Right lobe of liver (tissue), 6 donors: ENCODE measurements around the gene RB1. TPM values are rescaled to one million over a fixed set of nuclear protein-coding genes. Genes with fewer than 3 reads are reported as not detected.

Experiments used
- ATAC-seq, 4 donors: fragments of 200-7000 bp; cut with Tn5 transposase; one replicate each; pipeline ENCODE4 v1.9.1; 2020; ENCODE audit warnings: mild to moderate bottlenecking in 4 of 4, moderate library complexity in 4 of 4
- DNase-seq, 3 donors: peaks; one replicate each; pipeline ENCODE4 v3.0.0-alpha.2; 2020
- H3K27ac ChIP-seq, 3 donors: fragments of 200-600 bp; one replicate each; pipeline ENCODE4 v1.8.0; 2022
- H3K27me3 ChIP-seq, 2 donors: fragments of 200-600 bp; one replicate each; pipeline ENCODE4 v1.8.0; 2022
- H3K36me3 ChIP-seq, 4 donors: fragments of 200-600 bp; sonication (generic) in 1 of 4; one replicate each; pipeline versions ENCODE4 v1.5.1 to v1.8.0; 2017 to 2022; ENCODE audit warnings: control low read depth in 1 of 4
- H3K4me1 ChIP-seq, 4 donors: fragments of 200-600 bp; sonication (generic) in 1 of 4; one replicate each; pipeline versions ENCODE4 v1.5.1 to v1.8.0; 2017 to 2022; ENCODE audit warnings: control low read depth in 1 of 4
- H3K4me3 ChIP-seq, 3 donors: fragments of 200-600 bp; one replicate each; pipeline ENCODE4 v1.8.0; 2022
- H3K9me3 ChIP-seq, 4 donors: fragments of 200-600 bp; sonication (generic) in 1 of 4; one replicate each; pipeline versions ENCODE4 v1.5.1 to v1.8.0; 2017 to 2022; ENCODE audit warnings: control low read depth in 1 of 4
- POLR2A ChIP-seq: fragments of 450-650 bp; IDR thresholded peaks from one replicate; pipeline ENCODE4 v1.6.1; 2017; ENCODE audit warnings: antibody characterized with exemption, mild to moderate bottlenecking
- WGBS: methylation state at CpG from one replicate; pipeline ENCODE4 v1.1.6; 2018; ENCODE audit warnings: low coverage, low lambda C conversion rate; ENCODE audit not compliant: insufficient coverage; ENCODE audit errors: missing lambda C conversion rate; 5-methylcytosine and 5-hydroxymethylcytosine counted together
- intact Hi-C, 2 donors: fragments of 100-400 bp; cut with DNase I; formaldehyde crosslinking; loops; one replicate each; pipeline versions ENCODE4 v1.11.2 to v1.14.1; 2022
- total RNA-seq, 6 experiments: library from RNA; depleted of rRNA in 2 of 6; stranded (reverse); fragments of >200 nt in 2 of 6; fragmentation: NEBNext Ultra II Directional in 3 of 6; extraction: Animal tissue kit (Norgen Biotek cat#: 25700) in 3 of 6; gene quantifications; one replicate each; pipeline versions ENCODE4 v1.1.0 to v1.2.4, GENCODE V29; 2016 to 2023
- TF ChIP-seq, protein P1 (sequence below), 4 donors: fragments of 200-600 bp in 3 of 4; fragments of 450-650 bp in 1 of 4; IDR thresholded peaks; one replicate each; pipeline versions ENCODE4 v1.5.1 to v1.8.0; 2016 to 2022; ENCODE audit warnings: antibody characterized with exemption in 4 of 4, mild to moderate bottlenecking in 2 of 4
- donor health status: DM: no; HTN: yes; CAD: no.
- donor health status: DM: no; HTN: no; CAD: no.
- donor health status: DM: no; HTN: no; CAD: no.
- donor health status: DM: no; HTN: yes; CAD: no.
- donor health status: DM: no; HTN: yes; CAD: no.

The RB1 gene
- total RNA-seq, 6 experiments from 2014 or later = 6.2 to 19.4 (median 12.3) TPM

DNA sequence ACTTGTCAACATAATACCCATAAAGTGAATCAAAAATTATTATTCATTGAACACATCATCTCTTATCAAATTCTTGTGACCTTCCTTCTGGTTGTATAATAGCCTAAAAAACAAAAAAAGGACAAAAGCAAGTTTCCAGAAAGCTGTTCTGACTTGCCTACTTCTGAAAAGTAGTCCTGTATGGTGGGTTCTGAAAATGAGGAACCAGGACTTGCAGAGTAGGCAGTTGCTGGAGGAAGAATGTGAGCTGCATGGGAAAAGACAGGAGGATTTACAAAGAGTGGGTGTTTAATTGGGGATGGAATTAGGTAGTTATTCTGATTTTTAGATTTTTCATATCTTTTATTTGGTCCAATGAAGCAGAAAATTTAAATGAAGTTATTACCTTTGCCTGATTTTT is 172.7 kb downstream of the RB1 start:
- no peak overlapping the region for H3K27ac ChIP-seq
- ATAC-seq = peak in 2 of 4 donors; percentile 51 to 56
- no peaks in the 10 kb centered on the region for H3K27me3 ChIP-seq
- H3K4me1 ChIP-seq = peaks cover 0 to 8% (median 0%) of the 10 kb centered on the region in 4 donors
- H3K4me3 ChIP-seq = no peak overlapping the region
- TF ChIP-seq, protein P1, sequence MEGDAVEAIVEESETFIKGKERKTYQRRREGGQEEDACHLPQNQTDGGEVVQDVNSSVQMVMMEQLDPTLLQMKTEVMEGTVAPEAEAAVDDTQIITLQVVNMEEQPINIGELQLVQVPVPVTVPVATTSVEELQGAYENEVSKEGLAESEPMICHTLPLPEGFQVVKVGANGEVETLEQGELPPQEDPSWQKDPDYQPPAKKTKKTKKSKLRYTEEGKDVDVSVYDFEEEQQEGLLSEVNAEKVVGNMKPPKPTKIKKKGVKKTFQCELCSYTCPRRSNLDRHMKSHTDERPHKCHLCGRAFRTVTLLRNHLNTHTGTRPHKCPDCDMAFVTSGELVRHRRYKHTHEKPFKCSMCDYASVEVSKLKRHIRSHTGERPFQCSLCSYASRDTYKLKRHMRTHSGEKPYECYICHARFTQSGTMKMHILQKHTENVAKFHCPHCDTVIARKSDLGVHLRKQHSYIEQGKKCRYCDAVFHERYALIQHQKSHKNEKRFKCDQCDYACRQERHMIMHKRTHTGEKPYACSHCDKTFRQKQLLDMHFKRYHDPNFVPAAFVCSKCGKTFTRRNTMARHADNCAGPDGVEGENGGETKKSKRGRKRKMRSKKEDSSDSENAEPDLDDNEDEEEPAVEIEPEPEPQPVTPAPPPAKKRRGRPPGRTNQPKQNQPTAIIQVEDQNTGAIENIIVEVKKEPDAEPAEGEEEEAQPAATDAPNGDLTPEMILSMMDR (IDR thresholded peaks at IDR 0.05) = no peak
- no peaks in the 10 kb centered on the region for H3K9me3 ChIP-seq
- no peak for DNase-seq
- intact Hi-C loops = no loop called here
- peaks cover 0 to 9% (median 0%) of the 10 kb centered on the region in 4 donors for H3K36me3 ChIP-seq

DNA sequence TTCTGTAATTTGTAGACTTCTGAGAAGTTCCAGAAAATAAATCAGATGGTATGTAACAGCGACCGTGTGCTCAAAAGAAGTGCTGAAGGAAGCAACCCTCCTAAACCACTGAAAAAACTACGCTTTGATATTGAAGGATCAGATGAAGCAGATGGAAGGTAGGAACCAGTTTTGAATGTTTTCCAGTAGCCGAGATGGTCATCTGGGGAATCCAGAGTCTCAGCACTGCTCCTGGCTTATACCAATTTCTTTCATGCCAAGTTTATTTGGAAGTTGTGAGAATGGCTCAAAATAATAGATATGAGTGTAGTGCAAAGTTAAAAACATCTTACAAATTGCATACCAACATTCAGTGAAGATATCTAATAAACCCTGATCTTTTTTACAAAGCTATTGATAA is 173.1 kb downstream of the RB1 start:
- TF ChIP-seq POLR2A = no peak
- DNase-seq = no peak
- Histone ChIP-seq H3K27me3 (no peaks in the 10 kb centered on the region), H3K4me3 (no peak overlapping the region), H3K4me1 (peaks cover 0 to 8% (median 0%) of the 10 kb centered on the region in 4 donors), H3K27ac (no peak overlapping the region), H3K36me3 (peaks cover 0 to 9% (median 0%) of the 10 kb centered on the region in 4 donors), H3K9me3 (no peaks in the 10 kb centered on the region)
- ATAC-seq = no peak
- 52% methylated on average over 4 of the region's 4 CpGs for WGBS
- intact Hi-C loops = no loop called here

DNA sequence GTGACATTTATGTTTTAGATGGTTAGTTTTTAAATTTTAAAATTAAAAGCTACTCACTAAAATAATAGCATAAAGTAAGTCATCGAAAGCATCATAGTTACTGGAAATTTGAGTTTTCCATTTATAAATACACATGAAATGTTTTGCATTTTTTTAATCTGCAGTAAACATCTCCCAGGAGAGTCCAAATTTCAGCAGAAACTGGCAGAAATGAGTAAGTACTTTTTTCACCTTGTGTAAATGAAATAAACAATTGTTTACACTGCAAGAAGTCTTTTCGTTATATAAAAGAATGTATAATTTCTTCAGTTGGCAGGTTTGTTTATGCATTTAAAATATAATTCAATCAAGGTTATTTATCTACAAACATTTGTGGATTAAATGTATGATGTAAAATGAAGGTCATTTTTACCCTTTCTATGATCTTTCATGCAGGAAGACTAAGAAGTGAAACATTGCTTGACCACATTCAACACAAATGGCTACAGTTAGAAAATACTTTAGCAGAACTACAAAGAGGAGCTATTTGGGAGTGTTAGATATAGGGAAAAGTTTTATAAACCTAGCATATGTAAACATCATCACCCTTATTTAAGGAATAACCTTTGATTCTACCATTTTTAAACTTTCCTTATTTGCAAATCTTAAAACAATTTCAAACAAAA is 173.8 kb downstream of the RB1 start:
- intact Hi-C loops = no loop called here
- no peaks in the 10 kb centered on the region for H3K27me3 ChIP-seq
- H3K27ac ChIP-seq = no peak overlapping the region
- no peak overlapping the region for H3K4me3 ChIP-seq
- ATAC-seq (peak in 2 of 4 donors; percentile 25 to 33), DNase-seq (no peak)
- no peaks in the 10 kb centered on the region for H3K9me3 ChIP-seq
- H3K4me1 ChIP-seq = peaks cover 0 to 8% (median 0%) of the 10 kb centered on the region in 4 donors
- peaks cover 0 to 9% (median 0%) of the 10 kb centered on the region in 4 donors for H3K36me3 ChIP-seq
- WGBS = 90% methylated on average over 2 of the region's 2 CpGs
- no peak for TF ChIP-seq POLR2A
- TF ChIP-seq, protein P1 (IDR thresholded peaks at IDR 0.05) = no peak

DNA sequence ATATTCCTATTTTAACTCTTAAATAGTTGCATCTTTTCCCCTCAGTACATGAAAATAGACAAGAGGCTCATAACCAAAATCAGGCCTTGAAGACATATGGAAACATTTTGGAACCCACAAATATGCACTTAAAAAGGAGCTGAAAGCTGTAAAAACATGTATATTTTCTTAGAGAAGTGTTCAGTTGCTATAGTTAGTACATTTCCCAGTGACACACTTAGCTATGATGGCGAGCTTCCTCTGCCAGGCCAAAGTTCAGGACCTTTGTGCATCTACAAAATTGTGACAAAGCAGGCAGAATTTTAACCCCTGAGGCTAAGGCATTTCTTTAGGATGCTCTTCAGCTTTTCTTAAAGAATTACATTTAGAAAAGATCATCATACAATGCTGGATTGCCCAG is 174.8 kb downstream of the RB1 start:
- intact Hi-C loops = no loop called here
- Histone ChIP-seq H3K27ac (no peak overlapping the region), H3K27me3 (no peaks in the 10 kb centered on the region), H3K4me1 (peaks cover 0 to 8% (median 0%) of the 10 kb centered on the region in 4 donors), H3K4me3 (no peak overlapping the region), H3K36me3 (peaks cover 0 to 5% (median 0%) of the 10 kb centered on the region in 4 donors), H3K9me3 (no peaks in the 10 kb centered on the region)
- WGBS = 0% methylated on average over 1 of the region's 1 CpG
- ATAC-seq (peak in 2 of 4 donors; percentile 59 to 60), DNase-seq (no peak)
- TF ChIP-seq, protein P1 (IDR thresholded peaks at IDR 0.05) = no peak
- no peak for TF ChIP-seq POLR2A

DNA sequence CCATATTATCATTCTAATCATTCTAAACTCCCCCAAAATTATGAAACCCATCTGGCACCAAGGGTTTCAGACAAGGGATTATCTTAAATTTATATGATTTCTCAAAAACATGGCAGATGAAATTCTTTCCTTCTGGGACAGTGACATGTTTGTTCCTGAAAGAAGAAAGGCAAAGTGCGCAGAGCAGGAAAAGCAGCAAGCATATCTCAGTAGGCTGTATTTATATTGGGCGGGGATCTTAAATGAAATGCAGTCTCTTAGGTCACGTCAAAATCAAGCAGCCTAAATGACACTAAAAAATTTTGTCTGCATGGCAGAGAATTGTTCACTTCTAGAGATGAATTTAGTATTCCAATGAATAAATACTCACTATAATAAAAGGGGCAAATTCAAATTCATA is 180.0 kb downstream of the RB1 start:
- WGBS = 94% methylated on average over 3 of the region's 3 CpGs
- TF ChIP-seq, protein P1 (IDR thresholded peaks at IDR 0.05) = no peak
- TF ChIP-seq POLR2A = no peak
- ATAC-seq (no peak), DNase-seq (no peak)
- no peaks in the 10 kb centered on the region for H3K4me1 ChIP-seq
- intact Hi-C loops = no loop called here
- H3K27me3 ChIP-seq = no peaks in the 10 kb centered on the region
- H3K27ac ChIP-seq = no peak overlapping the region
- peaks cover 0 to 4% (median 0%) of the 10 kb centered on the region in 4 donors for H3K36me3 ChIP-seq
- H3K4me3 ChIP-seq = no peak overlapping the region
- H3K9me3 ChIP-seq = no peaks in the 10 kb centered on the region
